Ishikawa (cell line): ENCODE data around the gene APOC4.

ENCODE experiments used
- CEBPB ChIP-seq: IDR thresholded peaks from 2 replicates; pipeline ENCODE4 v1.6.1; 2012
- CREB1 ChIP-seq: IDR thresholded peaks from 2 replicates; pipeline ENCODE4 v1.6.1; 2012; ENCODE audit warnings: low read depth
- EGR1 ChIP-seq: IDR thresholded peaks from 2 replicates; pipeline ENCODE4 v1.6.1; 2012
- EP300 ChIP-seq: IDR thresholded peaks from 2 replicates; pipeline ENCODE4 v1.6.1; 2012; ENCODE audit warnings: borderline replicate concordance
- FOXM1 ChIP-seq: IDR thresholded peaks from 2 replicates; pipeline ENCODE4 v1.6.1; 2012; ENCODE audit warnings: low read depth, borderline replicate concordance
- MAX ChIP-seq: IDR thresholded peaks from 2 replicates; pipeline ENCODE4 v1.6.1; 2012
- NFIC ChIP-seq: IDR thresholded peaks from 2 replicates; pipeline ENCODE4 v1.6.1; 2012
- RAD21 ChIP-seq: IDR thresholded peaks from 2 replicates; pipeline ENCODE4 v1.6.1; 2012; ENCODE audit warnings: low read depth
- REST ChIP-seq: IDR thresholded peaks from 2 replicates; pipeline ENCODE4 v1.6.1; 2012; ENCODE audit warnings: low read depth, mild to moderate bottlenecking
- TAF1 ChIP-seq: IDR thresholded peaks from 2 replicates; pipeline ENCODE4 v1.6.1; 2012; ENCODE audit warnings: low read depth, mild to moderate bottlenecking
- TCF12 ChIP-seq: IDR thresholded peaks from 2 replicates; pipeline ENCODE4 v1.6.1; 2012; ENCODE audit warnings: low read depth
- TEAD4 ChIP-seq: IDR thresholded peaks from 2 replicates; pipeline ENCODE4 v1.6.1; 2012
- USF1 ChIP-seq: IDR thresholded peaks from 2 replicates; pipeline ENCODE4 v1.6.1; 2012
- YY1 ChIP-seq: IDR thresholded peaks from 2 replicates; pipeline ENCODE4 v1.6.1; 2012; ENCODE audit warnings: low read depth
- ZBTB7A ChIP-seq: IDR thresholded peaks from 2 replicates; pipeline ENCODE4 v1.6.1; 2012; ENCODE audit warnings: low read depth

The APOC4 gene

GRCh38 chr19:44948763-44949374 is 6.8 kb downstream of the APOC4 start:
- no peak for TF ChIP-seq CEBPB
- TF ChIP-seq USF1, result no peak
- TF ChIP-seq FOXM1, result no peak
- no peak for TF ChIP-seq TEAD4
- TF ChIP-seq ZBTB7A, result no peak
- no peak for TF ChIP-seq RAD21
- TF ChIP-seq EGR1, result no peak
- TF ChIP-seq TCF12, result no peak
- no peak for TF ChIP-seq EP300
- no peak for TF ChIP-seq CREB1
- no peak for TF ChIP-seq REST
- no peak for TF ChIP-seq TAF1
- no peak for TF ChIP-seq YY1
- TF ChIP-seq NFIC, result no peak
- TF ChIP-seq MAX, result no peak

GRCh38 chr19:44949550-44949949 is 7.5 kb downstream of the APOC4 start:
- no peak for TF ChIP-seq USF1
- no peak for TF ChIP-seq RAD21
- no peak for TF ChIP-seq YY1
- no peak for TF ChIP-seq CREB1
- no peak for TF ChIP-seq MAX
- no peak for TF ChIP-seq TEAD4
- no peak for TF ChIP-seq REST
- TF ChIP-seq TAF1, result no peak
- no peak for TF ChIP-seq CEBPB

- TF ChIP-seq USF1 (no peak), RAD21 (peak; percentile 71)
These were observed 9.4 kb downstream of the APOC4 start for GRCh38 chr19:44951179-44952159.

GRCh38 chr19:44954278-44954648 is 12.2 kb downstream of the APOC4 start:
- TF ChIP-seq NFIC (no peak), TCF12 (no peak), TEAD4 (no peak), USF1 (no peak), MAX (no peak), CEBPB (no peak), REST (no peak), TAF1 (no peak), CREB1 (no peak), YY1 (no peak), RAD21 (no peak), FOXM1 (no peak), ZBTB7A (no peak)
